Right atrium auricular region (tissue), 2 donors: ENCODE measurements around the gene SND1. TPM values are rescaled to one million over a fixed set of nuclear protein-coding genes. Genes with fewer than 3 reads are reported as not detected.

Source experiments
- DNase-seq: peaks from one replicate; pipeline ENCODE4 v3.0.0-alpha.2; 2019; ENCODE audit warnings: low spot score
- H3K27ac ChIP-seq, 2 donors: fragments of 200-600 bp; sonication (generic); 1 replicate in 1 of 2; 2 replicates in 1 of 2; pipeline ENCODE4 v1.5.1; 2016 to 2019
- H3K27me3 ChIP-seq, 2 donors: fragments of 200-600 bp; sonication (generic); one replicate each; pipeline versions ENCODE4 v1.5.1 to v1.6.0; 2017 to 2019
- H3K36me3 ChIP-seq: fragments of 200-600 bp; sonication (generic); one replicate; pipeline ENCODE4 v1.5.1; 2016
- H3K4me1 ChIP-seq, 2 donors: fragments of 200-600 bp; sonication (generic); one replicate each; pipeline versions ENCODE4 v1.5.1 to v1.6.0; 2017 to 2019
- H3K4me3 ChIP-seq, 2 donors: fragments of 200-600 bp; sonication (generic); 1 replicate in 1 of 2; 2 replicates in 1 of 2; pipeline ENCODE4 v1.5.1; 2017 to 2019; ENCODE audit warnings: mild to moderate bottlenecking in 1 of 2, moderate library complexity in 1 of 2
- H3K9me3 ChIP-seq, 2 donors: fragments of 200-600 bp; sonication (generic); one replicate each; pipeline ENCODE4 v1.5.1; 2019
- CTCF ChIP-seq, 2 donors: fragments of 200-600 bp; sonication (generic); IDR thresholded peaks; one replicate each; pipeline ENCODE4 v1.5.1; 2019; ENCODE audit warnings: antibody characterized with exemption in 2 of 2
- total RNA-seq, 2 donors: library from RNA; depleted of rRNA; stranded (reverse); fragments of >200 nt; gene quantifications; one replicate each; pipeline ENCODE4 v1.1.0, GENCODE V29; 2016

The SND1 gene
- total RNA-seq, 2 donors from 2014 or later = 69.4 to 77.6 TPM

- Histone ChIP-seq H3K27me3 (no peaks in the 10 kb centered on the region), H3K27ac (peak overlapping the region; percentile 60 to 65), H3K4me1 (peaks cover 0 to 69% of the 10 kb centered on the region in 2 donors), H3K4me3 (no peak overlapping the region), H3K36me3 (no peaks in the 10 kb centered on the region), H3K9me3 (no peaks in the 10 kb centered on the region)
- DNase-seq = peak; percentile 70
- TF ChIP-seq CTCF (IDR thresholded peaks at IDR 0.05) = no peak
Measured at GRCh38 chr7:127885843-127886242, 233.8 kb downstream of the SND1 start.

GRCh38 chr7:127886248-127886647 is 234.3 kb downstream of the SND1 start:
- Histone ChIP-seq H3K4me3 (no peak overlapping the region), H3K27ac (peak overlapping the region; percentile 60 to 65), H3K27me3 (no peaks in the 10 kb centered on the region), H3K36me3 (no peaks in the 10 kb centered on the region), H3K4me1 (peaks cover 0 to 73% of the 10 kb centered on the region in 2 donors), H3K9me3 (no peaks in the 10 kb centered on the region)
- TF ChIP-seq CTCF (IDR thresholded peaks at IDR 0.05) = no peak
- DNase-seq = no peak

- Histone ChIP-seq H3K27ac (peak overlapping the region in 1 of 2 donors; percentile 4), H3K4me3 (no peak overlapping the region), H3K27me3 (no peaks in the 10 kb centered on the region), H3K4me1 (peaks cover 0 to 69% of the 10 kb centered on the region in 2 donors), H3K9me3 (no peaks in the 10 kb centered on the region), H3K36me3 (no peaks in the 10 kb centered on the region)
- TF ChIP-seq CTCF (IDR thresholded peaks at IDR 0.05) = no peak
- DNase-seq = no peak
Measured at GRCh38 chr7:127887096-127887495, 235.1 kb downstream of the SND1 start.

GRCh38 chr7:127887631-127888030 is 235.6 kb downstream of the SND1 start:
- Histone ChIP-seq H3K4me3 (no peak overlapping the region), H3K27me3 (no peaks in the 10 kb centered on the region), H3K27ac (no peak overlapping the region), H3K4me1 (peaks cover 0 to 67% of the 10 kb centered on the region in 2 donors), H3K9me3 (no peaks in the 10 kb centered on the region), H3K36me3 (no peaks in the 10 kb centered on the region)
- no peak for TF ChIP-seq CTCF (IDR thresholded peaks at IDR 0.05)
- no peak for DNase-seq

GRCh38 chr7:127888411-127888810 is 236.4 kb downstream of the SND1 start:
- DNase-seq = no peak
- Histone ChIP-seq H3K27ac (peak overlapping the region in 1 of 2 donors; percentile 56), H3K4me1 (peaks cover 0 to 60% of the 10 kb centered on the region in 2 donors), H3K36me3 (no peaks in the 10 kb centered on the region), H3K4me3 (no peak overlapping the region), H3K27me3 (no peaks in the 10 kb centered on the region), H3K9me3 (no peaks in the 10 kb centered on the region)
- no peak for TF ChIP-seq CTCF (IDR thresholded peaks at IDR 0.05)

GRCh38 chr7:127888825-127889224 is 236.8 kb downstream of the SND1 start:
- H3K36me3 ChIP-seq = no peaks in the 10 kb centered on the region
- no peak for DNase-seq
- peak overlapping the region in 1 of 2 donors; percentile 56 for H3K27ac ChIP-seq
- H3K27me3 ChIP-seq = no peaks in the 10 kb centered on the region
- peaks cover 0 to 56% of the 10 kb centered on the region in 2 donors for H3K4me1 ChIP-seq
- no peaks in the 10 kb centered on the region for H3K9me3 ChIP-seq
- no peak for TF ChIP-seq CTCF (IDR thresholded peaks at IDR 0.05)
- no peak overlapping the region for H3K4me3 ChIP-seq
